Measurements from ENCODE around the gene OPN1SW.

GRCh38 chr7:128777156-128778123 is 1.8 kb upstream of the OPN1SW start:
- no peak for TF ChIP-seq POLR2AphosphoS5 (IDR thresholded peaks at IDR 0.05; ENCODE audit: low read depth, low read length)
- no peak for TF ChIP-seq TAF1 (IDR thresholded peaks at IDR 0.05; ENCODE audit: borderline replicate concordance, low read depth, low read length)
- TF ChIP-seq POLR2A (IDR thresholded peaks at IDR 0.05; ENCODE audit: low read depth, low read length), result no peak

All from GM12892 (cell line).